GM04503 (cell line): ENCODE data around the gene EXOC6.
A peak's percentile ranks its signal among the peaks of the same experiment; 100 is the strongest.
"Not testable (repeated sequence)": the region's sequence is repeated elsewhere in the genome, so short reads cannot be mapped to it uniquely, and the experiment has no call there.

ENCODE experiments used
- DNase-seq: peaks from one replicate; pipeline ENCODE4 v3.0.0-alpha.2; 2012; ENCODE audit warnings: low read depth

The EXOC6 gene

DNA sequence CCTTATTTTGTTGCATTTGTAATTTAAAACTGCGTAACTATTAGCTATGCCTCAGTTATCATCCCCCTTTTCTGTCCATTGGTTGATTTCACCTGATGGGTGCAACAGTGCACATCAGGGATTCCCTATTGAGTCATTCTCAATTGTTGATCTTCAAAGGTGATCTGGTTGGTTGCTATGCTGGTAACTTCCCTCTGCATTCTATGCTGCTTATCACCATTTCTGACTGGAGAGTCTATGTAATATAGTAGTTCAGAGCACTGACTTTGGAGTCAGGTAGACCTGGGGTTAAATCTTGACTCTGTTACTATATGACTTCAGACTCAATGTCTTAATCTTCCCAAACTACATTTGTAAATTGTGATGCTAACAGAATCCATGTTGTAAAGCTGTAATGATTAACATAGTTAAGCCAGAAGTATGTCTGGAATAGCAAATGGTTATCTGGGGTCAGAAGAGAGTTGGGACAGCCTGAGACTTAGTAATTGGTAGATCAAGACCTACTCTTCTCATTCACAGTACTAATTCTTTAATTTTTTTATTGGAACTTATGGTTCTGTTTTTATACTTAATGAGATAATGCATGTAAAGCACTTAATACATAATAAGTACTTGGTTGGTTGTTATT, 38.1 kb downstream of the EXOC6 start:
- no peak for DNase-seq

DNA sequence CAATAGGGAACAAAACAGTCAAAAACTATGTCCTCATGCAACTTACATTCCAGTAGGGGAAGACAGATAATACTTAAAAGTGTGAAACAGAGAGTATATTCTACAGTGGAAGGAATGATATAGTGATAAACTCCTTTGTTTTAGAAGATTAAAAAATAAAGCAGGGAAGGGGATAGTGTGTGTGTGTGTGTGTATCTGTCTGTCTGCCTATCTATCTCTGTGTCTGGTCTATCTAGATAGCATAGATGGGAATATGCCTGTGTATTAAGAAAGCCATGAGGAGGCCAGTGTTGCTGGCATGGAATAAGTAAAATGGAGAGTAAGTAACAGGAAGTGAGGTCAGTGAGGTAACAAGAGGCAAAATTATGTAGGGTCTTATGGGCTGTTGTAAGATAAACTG, 42.2 kb downstream of the EXOC6 start:
- no peak for DNase-seq

DNA sequence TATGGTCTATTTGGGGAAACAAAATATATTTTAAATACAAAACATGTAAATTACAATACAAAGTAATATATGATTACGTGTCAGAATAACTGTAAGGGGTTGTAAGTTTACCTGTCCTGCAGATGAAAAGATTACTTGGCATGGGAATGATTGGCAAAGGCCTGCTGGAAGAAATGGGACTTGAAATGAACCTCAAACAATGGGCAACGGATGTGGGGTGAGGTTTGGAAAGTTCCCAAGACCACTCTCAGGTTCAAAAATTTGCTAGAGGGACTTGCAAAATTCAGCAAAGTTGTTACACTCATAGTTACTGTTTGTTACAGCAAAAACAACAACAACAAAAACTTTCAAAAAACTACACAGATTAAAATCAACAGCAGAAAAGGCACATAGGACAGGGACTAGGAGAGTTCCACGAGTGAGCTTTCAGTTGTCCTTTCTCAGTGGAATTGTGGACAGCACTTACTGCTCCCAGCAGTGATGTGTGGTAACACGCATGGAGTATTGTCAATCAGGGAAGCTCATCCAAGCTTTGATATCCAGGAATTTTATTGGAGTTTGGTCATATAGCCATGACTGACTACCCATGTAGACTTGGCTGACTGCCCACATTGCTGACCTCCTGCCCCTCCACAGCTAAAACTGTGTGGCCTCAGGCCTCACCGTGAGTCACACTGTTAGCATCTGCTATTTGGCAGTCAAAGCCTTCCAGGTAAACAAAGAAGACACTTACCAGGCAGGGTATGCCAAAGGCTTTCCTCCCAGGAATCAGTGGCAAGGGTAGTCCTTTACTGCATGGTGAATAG, 43.8 kb downstream of the EXOC6 start:
- no peak for DNase-seq

DNA sequence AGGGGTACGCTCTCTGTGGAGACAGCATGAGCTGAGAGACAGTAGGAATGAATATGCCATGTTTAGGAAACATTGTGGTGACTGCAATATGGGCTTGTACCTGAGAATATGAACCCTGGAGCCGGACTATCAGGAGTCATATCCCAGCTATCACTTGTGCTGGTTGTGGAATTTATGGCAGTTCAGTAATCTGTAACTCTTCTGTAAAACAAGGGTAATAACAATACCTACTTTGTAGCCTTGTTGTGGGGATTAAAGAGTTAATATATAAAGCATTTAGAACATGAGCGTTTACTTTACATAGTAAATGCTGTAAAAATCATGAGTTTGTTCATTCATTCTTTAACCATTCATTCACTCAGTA, 44.4 kb downstream of the EXOC6 start:
- no peak for DNase-seq

DNA sequence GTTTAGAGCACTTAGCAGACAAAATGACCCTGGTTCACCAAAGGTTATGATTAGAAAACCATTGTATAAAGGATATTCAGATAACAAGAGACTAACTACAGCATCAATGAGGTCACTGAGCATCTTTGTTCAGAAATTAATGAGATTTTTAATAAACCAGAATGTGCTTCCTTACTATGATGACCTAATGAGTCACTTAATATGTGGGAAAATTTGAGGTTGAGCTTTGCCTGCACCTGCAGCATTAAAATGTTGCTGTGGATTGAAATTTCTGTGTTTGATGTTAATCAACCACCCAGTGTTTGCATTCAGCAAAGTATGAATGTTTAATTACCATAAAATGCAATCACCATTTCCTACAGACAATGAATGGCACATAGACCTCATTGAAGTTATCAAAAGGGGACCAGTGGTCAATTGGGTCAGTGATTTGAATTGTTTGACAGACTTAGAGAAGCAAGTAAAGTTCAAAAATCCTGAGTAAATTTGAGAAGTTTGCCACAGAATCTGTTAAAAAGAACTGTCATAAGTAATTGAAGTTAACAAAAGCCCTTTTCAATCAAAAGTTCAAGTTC, 45.8 kb downstream of the EXOC6 start:
- no peak for DNase-seq

DNA sequence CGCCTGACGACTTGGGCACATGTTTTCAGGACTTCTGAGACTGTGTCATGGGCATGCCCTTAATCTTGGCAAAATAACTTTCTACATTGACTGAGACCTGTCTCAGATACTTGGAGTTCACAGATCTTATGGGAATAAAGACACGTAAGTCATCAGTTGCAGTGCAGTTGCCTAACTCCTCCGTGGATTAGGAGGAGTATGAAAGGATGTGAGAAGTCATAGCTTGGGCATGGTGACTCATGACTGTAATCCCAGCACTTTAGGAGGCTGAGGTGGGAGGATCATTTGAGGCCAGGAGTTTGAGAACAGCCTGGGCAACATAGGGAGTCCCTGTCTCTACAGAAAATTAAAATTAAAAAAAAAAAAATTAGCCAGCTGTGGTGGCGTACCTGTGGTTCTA, 49.6 kb downstream of the EXOC6 start:
- DNase-seq, result no peak

DNA sequence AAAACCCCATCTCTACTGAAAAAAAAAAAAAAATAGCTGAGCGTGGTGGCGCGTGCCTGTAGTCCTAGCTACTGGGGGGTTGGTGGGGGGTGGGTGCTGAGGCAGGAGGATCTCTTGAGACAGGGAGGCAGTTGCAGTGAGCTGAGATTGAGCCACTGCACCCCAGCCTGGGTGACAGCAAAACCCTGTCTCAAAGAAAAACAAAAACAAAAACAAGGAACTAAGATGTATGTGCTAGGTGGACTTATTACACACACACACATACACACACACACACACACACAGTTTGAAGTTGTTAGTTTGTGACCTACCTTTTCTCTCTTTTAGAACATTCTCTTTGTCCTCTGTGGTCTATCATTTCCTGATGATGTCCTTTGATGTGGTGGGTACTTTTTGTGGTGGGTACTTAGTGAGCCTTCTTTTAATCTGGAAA, 53.5 kb downstream of the EXOC6 start:
- no peak for DNase-seq

DNA sequence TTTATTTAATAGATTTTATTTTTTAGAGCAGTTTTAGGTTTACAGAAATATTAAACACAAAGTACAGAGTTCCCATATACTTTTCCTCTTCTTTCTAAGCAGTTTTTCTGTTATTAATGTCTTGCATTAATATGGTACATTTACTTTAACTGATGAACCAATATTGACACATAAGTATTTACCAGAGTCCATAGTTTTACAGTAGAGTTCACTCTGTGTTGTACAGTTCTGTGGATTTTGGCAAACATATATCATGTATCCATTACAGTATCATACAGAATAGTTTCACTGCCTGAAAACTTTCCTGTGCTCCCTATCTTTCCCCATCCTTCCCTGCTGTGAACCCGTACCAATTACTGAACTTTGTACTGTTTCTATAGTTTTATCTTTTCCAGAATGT, 55.3 kb downstream of the EXOC6 start:
- DNase-seq, result no peak

DNA sequence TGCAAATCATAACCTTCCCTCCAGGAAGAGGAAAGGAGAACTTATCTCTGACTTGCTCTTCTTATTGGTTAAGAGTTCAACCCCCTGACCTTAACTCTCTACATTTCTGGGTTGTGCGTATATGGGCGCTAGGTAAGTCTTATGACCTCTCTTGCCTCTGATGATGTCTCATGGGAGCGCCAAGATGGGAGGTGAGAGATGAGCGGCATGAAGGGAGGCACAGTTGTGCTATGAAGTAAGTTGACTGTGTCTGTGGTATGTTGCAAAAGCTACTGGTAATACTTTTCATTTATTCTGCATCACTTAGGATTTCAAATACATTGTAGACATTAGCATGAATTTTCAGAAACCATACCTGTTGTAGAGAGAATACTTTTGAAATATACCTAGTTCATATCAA, 59.0 kb downstream of the EXOC6 start:
- no peak for DNase-seq

DNA sequence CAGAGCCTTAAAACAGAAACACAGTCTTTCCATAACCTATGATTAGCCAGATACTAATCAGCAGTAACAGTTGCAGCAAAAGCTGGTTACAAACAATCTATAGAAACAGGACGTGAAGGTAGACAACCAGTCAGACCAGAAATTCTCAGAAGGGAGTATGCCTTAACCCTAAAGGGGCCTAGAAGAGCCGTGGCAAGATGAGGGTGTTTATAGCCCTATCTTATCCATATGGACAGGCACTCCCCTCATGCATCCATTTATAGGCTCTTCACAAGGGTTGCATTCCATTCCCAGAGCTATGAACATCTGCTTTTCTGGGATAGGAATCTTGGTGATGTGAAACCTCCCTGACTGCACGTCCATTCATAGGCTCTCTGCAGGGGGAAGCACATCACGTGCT, 64.3 kb downstream of the EXOC6 start:
- not testable (repeated sequence) for DNase-seq

DNA sequence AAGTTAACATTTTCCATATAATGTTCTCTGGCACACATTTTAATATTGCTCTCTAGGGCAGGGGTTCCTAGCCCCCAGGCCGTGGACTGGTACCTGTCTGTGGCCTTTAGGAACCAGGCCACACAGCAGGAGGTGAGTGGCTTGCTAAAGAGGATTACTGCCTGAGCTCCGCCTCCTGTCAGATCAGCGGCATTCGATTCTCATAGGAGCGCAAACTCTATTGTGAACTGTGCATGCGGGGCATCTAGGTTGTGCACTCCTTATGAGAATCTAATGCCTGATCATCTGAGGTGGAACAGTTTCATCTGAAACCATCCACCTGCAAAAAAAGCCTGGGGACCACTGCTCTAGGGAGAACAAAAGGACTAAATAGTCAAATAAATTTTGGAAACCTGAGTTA, 65.7 kb downstream of the EXOC6 start:
- DNase-seq, result no peak

DNA sequence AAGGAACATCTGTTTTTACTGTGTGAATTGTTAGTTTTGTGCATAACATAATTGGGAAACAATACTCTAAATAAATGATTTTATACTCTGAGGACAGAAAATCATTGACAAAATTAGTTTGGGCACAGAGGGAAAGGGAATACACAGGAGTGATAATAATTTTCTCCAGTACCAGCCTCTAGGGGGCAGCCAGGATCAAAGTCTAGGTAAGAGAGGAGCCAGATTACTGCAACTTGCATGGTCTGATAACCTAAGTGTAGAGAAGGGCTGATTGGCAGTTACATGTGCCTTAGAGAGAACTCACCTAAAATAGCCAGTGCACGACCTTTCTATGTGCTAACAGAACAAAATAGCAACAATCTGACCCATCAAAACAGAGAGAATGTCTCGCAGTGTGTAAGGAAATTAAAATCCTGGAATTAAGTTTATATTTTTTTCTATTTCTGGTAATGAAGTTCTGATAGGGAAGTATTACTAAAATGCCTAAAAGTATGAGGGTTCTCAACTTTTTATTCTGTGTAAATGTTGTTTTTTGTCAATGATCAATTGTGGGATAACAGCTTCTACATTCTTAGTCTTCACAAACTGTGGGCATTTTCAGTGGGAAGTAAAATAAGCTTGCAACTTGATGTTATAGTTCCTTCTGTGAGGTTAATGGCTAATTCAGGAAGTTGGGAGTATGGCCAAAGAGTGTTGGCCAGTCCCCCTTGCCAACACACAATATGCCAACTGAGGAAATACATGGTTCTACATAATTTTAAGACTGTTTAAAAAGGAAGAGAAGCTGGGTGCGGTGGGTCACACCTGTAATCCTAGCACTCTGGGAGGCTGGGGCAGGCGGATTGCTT, 66.4 kb downstream of the EXOC6 start:
- DNase-seq, result peak; percentile 11

DNA sequence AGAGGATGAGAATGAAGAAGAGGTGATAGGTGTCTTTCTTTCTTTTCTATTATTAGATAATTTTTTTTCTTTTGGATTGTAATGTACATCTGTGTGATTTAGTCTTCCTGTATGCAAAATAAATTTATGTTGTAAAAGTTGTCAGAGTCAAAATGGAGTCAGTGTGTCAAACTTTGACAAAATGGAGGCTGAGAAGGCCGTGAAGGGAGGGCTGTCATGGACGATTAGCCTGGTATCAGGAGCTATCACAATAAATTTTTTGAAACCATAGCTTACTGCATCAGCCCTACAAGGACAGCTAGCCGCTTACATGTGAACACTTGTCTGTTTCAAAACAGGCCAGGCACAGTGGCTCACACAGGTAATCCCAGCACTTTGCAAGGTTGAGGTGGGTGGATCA, 67.6 kb downstream of the EXOC6 start:
- no peak for DNase-seq

DNA sequence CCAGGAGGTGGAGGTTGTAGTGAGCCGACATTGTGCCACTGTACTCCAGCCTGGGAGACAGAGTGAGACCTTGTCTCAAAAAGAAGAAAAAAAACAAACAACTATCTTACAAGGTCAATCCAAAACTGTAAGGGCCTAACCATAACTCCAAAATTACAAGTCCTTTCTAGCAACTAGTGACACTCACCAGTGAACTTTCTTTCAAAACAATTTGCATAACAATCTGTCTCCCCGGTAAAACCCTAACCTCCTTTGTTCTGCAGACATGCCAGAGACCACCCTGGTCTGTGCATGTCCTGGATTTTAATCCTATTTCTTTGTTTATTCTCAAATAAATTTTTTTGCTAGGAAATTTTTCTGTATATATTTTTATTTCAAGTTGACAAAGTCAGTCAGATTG, 68.1 kb downstream of the EXOC6 start:
- no peak for DNase-seq

DNA sequence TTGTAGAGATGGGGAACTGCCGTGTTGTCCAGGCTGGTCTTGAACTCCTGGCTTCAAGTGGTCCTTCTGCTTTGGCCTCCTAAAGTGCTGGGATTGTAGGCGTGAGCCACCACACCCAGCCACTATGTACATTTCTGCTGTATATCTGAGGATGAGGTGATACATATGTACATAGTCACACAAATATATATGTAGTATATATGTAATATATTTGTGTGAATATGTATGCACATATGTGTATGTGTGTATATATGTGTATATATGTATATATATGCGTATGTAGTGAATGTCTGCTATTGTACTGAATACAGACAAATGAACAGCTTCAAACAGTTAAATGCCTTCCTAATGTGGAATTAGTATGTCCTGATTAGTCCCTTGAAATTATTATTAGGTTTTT, 70.3 kb downstream of the EXOC6 start:
- no peak for DNase-seq

DNA sequence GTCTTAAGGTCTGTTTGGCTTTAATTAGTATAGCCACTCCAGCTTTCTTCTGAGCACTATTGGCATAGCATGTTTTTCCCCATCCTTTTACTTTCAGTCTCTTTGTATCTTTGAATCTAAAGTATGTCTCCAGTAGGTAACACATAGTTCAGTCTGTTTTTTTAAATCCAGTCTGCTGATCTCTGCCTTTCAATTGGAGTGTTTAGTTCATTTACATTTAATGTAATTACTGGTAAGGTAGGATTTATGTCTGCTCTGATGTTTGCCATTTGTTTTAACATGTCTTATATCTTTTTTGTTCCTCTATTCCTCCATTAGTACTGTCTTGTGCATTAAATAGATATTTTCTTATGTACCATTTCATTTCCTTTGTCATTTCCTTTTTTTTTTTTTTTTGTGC, 72.5 kb downstream of the EXOC6 start:
- no peak for DNase-seq

DNA sequence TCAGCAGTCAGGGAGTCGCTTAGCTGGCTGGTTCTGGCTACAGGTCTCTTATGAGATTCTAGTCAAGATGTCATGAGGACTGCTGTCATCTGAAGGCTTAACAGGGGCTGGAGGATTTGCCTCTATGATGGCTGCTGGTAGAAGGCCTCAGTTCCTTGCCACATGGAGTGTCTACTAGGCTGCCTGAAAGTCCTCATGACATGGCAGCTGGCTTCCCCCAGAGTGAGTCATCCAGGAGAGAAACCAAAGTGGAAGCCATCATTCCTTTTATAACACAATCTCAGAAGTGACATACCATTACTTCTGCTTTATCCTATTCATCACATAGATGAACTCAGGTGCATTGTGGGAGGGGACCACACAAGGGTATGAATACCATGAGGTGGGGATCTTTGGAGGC, 75.1 kb downstream of the EXOC6 start:
- no peak for DNase-seq

DNA sequence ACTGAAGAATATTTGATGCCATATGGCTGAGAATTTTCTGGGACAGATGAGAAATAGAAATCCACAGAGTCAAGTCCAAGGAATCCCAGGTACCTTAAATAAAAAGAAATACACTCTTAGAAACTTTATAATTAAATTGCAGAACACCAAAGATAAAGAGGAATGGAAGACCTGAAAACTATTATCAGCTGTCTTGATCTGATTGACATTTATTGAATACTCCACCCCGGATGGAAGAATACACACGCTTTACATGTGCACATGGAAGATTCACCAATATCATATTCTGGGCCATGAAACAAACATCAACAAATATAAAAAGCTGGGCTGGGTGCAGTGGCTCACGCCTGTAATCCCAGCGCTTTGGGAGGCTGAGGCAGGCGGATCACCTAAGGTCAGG, 81.6 kb downstream of the EXOC6 start:
- no peak for DNase-seq

DNA sequence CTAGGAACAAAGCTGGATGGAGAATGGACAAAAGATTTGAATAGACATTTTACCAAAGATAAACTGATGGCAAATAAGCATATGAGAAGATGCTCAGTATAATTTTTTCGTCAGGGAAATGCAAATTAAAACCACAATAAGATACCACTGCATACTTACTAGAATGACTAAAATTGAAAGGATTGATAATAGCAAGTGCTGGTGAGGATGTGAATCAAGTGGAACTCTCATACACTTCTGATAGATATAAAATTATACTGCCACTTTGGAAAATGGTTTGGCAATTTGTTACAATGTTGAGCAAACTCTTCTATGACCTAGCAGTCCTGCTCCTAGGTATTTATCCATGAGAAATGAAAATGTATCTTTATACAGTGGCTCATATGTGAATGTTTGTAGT, 83.3 kb downstream of the EXOC6 start:
- no peak for DNase-seq

DNA sequence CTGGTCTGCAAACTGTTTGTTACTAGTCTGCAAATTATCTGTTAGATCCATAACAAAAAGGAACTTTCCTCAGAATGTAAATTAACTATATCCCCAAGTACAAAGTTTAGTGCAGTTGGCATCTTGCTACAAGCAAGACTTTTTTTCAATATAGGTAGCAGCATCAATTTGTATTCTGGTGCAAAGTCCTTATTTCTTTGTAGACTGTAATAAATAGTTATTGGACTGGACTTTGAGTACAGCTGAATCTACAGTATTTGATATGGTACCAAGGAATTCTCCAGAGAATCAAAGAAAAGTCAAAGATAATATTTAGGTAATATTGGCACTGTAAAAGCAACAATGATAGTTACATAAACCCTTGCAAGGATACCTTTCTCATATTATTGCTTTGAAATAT, 89.6 kb downstream of the EXOC6 start:
- DNase-seq, result no peak

DNA sequence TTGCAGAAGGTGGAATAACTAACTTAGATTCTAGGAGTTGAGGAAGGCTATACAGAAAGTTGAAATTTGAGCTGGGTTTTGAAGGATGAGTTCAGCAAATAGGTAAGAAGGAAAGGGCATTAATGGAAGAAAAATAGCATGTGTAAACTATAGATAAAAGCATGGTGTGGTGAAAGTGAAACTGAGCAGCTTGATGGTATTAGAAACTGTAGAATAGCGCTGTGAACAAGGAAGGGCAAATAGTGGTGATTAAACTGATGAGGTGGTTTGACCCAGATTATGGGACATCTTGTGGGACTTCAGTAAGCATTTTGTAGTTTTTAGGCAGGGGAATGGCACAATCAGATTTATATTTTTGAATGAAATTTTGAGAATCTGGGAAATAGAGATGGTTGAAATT, 90.5 kb downstream of the EXOC6 start:
- DNase-seq, result no peak

DNA sequence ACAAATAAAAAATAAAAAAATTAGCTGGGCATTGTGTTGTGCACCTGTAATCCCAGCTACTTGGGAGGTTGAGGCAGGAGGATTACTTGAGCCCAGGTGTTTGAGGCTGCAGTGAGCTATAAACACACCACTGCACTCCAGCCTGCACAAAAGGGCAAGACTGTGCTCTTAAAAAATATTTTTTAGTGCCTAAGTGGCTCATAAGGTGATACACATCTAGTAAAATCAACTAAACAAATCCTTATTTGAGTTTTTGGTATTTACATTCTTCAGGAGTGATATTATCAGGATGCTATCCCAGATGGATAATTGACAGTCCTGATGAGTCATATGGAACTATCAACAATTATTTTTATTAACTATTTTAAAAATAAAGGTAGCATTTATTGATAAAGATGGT, 93.9 kb downstream of the EXOC6 start:
- no peak for DNase-seq

DNA sequence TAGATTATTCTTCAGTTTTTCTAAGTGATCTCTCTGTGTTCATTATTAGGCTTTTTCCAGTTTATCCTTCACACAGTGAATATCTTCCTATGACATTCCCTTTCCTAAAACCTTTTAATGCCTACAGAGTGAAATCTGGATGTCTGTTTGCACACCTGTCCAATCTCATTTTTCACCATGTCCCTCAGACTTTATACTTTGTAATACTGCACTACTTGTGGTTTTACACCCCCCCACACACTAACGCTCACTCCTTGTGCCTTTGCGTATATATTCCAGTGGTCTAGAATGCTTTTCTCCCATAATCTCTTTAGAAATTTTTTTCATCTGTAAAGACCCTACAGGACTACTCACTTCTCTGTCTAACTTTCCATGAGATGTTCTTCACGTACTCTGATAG, 98.2 kb downstream of the EXOC6 start:
- DNase-seq, result no peak
